SK-N-MC (cell line): ENCODE measurements around the gene NT5DC1.

Source experiments
- DNase-seq: peaks from one replicate; pipeline ENCODE4 v3.0.0-alpha.2; 2011; ENCODE audit warnings: low read depth, low spot score
- H3K27ac ChIP-seq: fragments of 200-600 bp; sonication (generic); 2 replicates; pipeline ENCODE4 v1.5.1; 2016; ENCODE audit warnings: mixed run types
- H3K36me3 ChIP-seq: fragments of 200-600 bp; sonication (generic); 2 replicates; pipeline ENCODE4 v1.6.1; 2017; ENCODE audit warnings: antibody characterized with exemption, low read length, mixed read lengths; ENCODE audit not compliant: insufficient read depth
- H3K4me3 ChIP-seq: fragments of 200-600 bp; sonication (generic); 2 replicates; pipeline ENCODE4 v1.5.1; 2016
- H3K9ac ChIP-seq: fragments of 200-600 bp; sonication (generic); 2 replicates; pipeline ENCODE4 v1.8.0; 2017; ENCODE audit warnings: mixed run types, mixed read lengths; ENCODE audit not compliant: insufficient read length
- H3K9me3 ChIP-seq: fragments of 200-600 bp; sonication (generic); 2 replicates; pipeline ENCODE4 v1.6.1; 2017; ENCODE audit warnings: low read depth, mild to moderate bottlenecking, antibody characterized with exemption, low read length, moderate library complexity, mixed read lengths
- EZH2 ChIP-seq: fragments of 200-600 bp; sonication (generic); IDR thresholded peaks from one replicate; pipeline ENCODE4 v1.6.1; 2017; ENCODE audit warnings: antibody characterized with exemption
- FOXP2 ChIP-seq: optimal IDR thresholded peaks from 2 replicates; pipeline ENCODE3; 2011; ENCODE audit warnings: mild to moderate bottlenecking, moderate library complexity; ENCODE audit not compliant: insufficient read depth; ENCODE audit errors: extremely low read length, control extremely low read depth
- POLR2AphosphoS5 ChIP-seq: IDR thresholded peaks from 2 replicates; pipeline ENCODE4 v1.6.1; 2012; ENCODE audit warnings: mild to moderate bottlenecking, low read depth, low read length, borderline replicate concordance

NT5DC1 gene

DNA sequence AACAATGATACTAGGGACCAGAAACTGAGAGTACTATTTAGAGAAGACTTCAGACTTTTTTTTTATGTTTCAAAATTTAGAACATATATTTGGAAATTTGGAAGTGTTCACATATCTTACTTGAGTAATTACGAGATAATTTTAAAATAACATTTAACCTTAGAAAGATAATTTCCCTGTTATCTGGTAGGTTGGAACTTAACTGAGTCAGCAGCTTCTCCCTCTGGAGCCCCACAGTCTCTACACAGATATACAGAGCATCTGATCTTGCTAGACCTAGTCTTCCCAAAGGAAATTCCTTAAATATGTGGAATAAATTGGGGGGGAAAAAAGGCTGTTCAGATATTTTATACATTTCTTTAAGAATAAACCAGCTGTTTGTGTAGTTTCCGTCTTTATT, 104.6 kb downstream of the NT5DC1 start:
- peak overlapping the region; percentile 56; the same call in 1 of the 2 replicates for H3K27ac ChIP-seq
- no peak for TF ChIP-seq FOXP2
- no peak for TF ChIP-seq POLR2AphosphoS5
- no peak for TF ChIP-seq EZH2
- no peaks in the 10 kb centered on the region for H3K9me3 ChIP-seq
- H3K9ac ChIP-seq: no peak overlapping the region
- H3K36me3 ChIP-seq: no peaks in the 10 kb centered on the region
- no peak overlapping the region for H3K4me3 ChIP-seq
- DNase-seq: no peak

DNA sequence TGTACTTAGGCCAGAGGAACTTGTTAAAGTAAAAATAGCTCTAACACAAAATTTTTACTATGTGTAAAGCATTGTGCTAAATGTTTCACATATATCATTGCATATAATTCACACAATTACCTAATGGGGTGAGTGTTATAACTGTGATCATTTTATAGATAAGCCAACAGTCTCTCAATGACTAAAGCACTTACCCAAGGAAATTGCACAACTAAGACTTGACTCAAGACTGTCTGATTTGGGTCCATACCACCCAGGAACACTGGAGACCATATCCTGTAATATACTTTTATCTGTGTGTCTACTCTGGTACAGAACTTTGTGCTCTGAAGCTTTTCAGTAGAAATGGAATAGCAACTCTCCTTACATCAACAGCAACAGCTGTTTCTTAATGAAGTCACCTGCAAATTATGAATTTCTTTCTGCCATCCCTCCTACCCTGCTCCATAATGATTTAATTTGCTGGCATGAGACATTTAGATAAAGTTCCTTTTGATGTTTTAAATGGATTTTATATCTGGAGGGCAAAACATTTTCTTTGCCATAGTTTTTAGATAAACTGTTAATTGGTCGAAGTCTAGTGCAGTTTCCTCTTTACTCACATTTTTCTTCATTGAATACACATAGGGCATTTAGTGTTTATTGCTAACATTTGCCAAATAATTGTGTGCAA, 105.7 kb downstream of the NT5DC1 start:
- TF ChIP-seq FOXP2 (no peak), POLR2AphosphoS5 (no peak), EZH2 (no peak)
- Histone ChIP-seq H3K4me3 (no peak overlapping the region), H3K36me3 (no peaks in the 10 kb centered on the region), H3K27ac (peak overlapping the region; percentile 56; the same call in 1 of the 2 replicates), H3K9ac (no peak overlapping the region), H3K9me3 (no peaks in the 10 kb centered on the region)
- no peak for DNase-seq

DNA sequence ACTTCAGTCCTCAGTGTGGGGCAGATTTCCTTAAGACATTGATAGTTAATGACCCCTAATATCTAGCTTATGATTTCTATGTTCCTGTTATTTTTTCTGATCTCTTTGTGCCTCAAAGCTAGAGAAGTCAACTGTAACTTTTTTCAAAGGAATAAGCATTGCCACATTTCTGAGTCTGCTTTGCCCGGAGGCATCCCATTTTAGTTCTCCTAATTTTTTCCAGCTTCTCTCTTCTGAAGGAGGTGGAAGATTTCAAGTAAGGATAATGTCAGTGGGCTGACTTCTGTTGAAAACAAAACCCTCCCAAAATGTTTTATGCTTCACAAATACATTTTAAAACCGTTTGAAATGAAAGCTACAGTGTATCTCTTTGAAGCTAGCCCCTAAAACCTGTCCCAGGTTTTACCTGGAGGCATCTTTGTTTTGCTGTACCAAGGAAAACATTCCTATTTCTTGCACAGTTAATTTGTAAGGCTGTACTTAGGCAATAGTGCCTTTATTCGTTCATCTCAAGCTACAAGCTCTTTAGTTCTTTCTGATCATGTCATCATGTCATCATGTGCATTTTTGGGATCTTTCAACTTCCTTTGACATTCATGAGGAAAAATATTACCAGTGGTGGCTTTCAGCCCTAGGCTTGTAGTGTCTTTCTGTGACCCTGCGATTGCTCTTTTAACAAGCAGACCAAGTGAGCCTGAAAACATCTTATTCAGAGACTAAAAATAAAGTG, 107.6 kb downstream of the NT5DC1 start:
- peak overlapping the region; percentile 38 for H3K4me3 ChIP-seq
- H3K9ac ChIP-seq: no peak overlapping the region
- no peaks in the 10 kb centered on the region for H3K9me3 ChIP-seq
- no peaks in the 10 kb centered on the region for H3K36me3 ChIP-seq
- DNase-seq: peak; percentile 80
- peak overlapping the region; percentile 56 for H3K27ac ChIP-seq
- TF ChIP-seq FOXP2 (no peak), EZH2 (no peak), POLR2AphosphoS5 (no peak)

DNA sequence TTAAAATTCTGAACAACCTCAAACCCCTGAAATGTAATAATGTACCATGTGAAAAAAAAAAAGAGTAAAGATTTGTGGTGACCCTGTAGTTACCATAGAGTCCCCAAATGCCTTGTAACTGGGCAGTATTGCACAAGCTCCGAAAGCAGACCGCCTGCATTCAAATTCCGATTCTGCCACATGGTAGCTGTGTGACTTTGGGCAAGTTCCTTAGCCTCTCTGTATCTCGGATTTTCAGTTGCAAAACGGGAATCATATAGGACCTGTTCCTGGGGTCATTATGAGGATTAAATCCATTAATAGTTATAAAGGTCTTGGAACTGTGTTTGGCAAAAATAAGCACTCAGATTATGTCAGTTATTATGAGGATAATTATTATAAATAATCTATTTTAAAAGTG, 109.7 kb downstream of the NT5DC1 start:
- Histone ChIP-seq H3K36me3 (no peaks in the 10 kb centered on the region), H3K27ac (no peak overlapping the region), H3K4me3 (no peak overlapping the region), H3K9ac (no peak overlapping the region), H3K9me3 (no peaks in the 10 kb centered on the region)
- no peak for DNase-seq
- TF ChIP-seq FOXP2: no peak
- no peak for TF ChIP-seq EZH2
- no peak for TF ChIP-seq POLR2AphosphoS5

DNA sequence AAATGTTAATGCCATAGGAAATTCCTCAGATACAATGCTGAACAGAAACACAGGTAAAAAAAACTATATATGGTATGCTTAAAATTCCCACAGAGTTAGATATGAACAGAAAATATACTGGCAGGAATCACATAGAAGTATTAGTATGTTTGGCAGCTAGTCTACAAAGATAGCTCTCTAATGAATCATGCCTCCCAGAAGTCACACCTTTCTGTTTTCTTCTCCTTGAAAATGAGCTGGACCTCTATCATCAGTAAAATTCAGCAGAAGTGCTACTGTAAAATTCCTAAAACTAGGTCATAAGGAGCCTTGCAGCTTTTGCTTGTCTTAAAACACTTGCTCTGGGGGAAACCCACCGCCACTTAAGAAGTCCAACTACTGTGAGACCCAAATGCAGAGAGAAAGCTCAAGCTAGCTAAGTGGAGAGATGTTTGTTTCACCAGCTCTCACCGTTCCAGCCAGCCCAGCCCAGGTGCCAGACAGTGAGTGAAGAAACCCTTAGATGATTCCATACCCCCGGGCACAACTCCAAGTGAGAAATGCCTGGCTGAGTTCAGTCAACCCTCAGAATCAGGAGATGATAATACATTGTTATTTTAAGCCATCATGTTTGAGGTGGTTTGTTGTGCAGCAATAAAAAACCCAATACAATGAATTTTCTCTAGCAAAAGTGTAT, 110.2 kb downstream of the NT5DC1 start:
- H3K4me3 ChIP-seq: no peak overlapping the region
- no peak overlapping the region for H3K9ac ChIP-seq
- H3K27ac ChIP-seq: no peak overlapping the region
- DNase-seq: no peak
- no peaks in the 10 kb centered on the region for H3K9me3 ChIP-seq
- TF ChIP-seq POLR2AphosphoS5 (no peak), EZH2 (no peak), FOXP2 (no peak)
- no peaks in the 10 kb centered on the region for H3K36me3 ChIP-seq

DNA sequence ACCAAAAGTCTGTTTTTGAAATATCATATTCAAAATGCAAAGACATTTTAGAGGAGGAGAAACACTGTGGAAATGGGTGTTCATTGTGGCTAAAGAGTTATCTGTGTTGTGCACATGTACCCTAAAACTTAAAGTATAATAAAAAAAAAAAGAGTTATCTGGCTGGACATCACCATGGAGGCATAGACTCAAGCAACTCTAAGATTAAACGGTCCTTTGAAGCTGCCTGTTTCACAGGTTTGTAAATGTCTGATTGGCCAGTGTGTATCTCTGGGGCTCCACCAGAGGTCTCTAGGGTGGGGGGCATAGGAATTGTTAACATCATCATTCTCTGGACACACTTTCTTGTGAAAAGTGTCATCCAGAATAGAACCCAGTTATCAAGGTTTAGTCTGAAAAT, 114.0 kb downstream of the NT5DC1 start:
- H3K9ac ChIP-seq: no peak overlapping the region
- H3K36me3 ChIP-seq: no peaks in the 10 kb centered on the region
- TF ChIP-seq FOXP2 (no peak), POLR2AphosphoS5 (no peak), EZH2 (no peak)
- H3K9me3 ChIP-seq: no peaks in the 10 kb centered on the region
- no peak for DNase-seq
- H3K4me3 ChIP-seq: no peak overlapping the region
- no peak overlapping the region for H3K27ac ChIP-seq

DNA sequence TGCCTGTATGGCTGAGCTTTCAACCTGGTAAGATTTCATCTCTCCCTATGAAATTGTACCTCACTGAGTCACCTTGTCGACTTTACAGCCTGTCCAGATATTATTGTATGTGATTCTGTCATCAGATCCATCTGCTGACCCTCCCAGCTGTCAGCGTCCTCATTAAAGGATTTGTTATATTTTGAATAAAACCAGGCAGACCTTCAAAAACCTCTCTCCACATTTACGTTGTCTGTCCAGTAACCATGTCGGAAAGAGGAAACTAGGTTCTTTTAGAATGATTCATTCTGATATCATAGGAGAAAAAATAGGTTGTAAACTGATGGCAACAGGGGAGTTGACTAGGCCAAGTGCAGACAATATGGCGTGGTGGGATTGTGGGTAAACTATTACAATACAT, 114.8 kb downstream of the NT5DC1 start:
- no peaks in the 10 kb centered on the region for H3K9me3 ChIP-seq
- no peak overlapping the region for H3K4me3 ChIP-seq
- no peak overlapping the region for H3K9ac ChIP-seq
- no peaks in the 10 kb centered on the region for H3K36me3 ChIP-seq
- TF ChIP-seq POLR2AphosphoS5: no peak
- TF ChIP-seq FOXP2: no peak
- no peak for TF ChIP-seq EZH2
- H3K27ac ChIP-seq: no peak overlapping the region
- DNase-seq: no peak

DNA sequence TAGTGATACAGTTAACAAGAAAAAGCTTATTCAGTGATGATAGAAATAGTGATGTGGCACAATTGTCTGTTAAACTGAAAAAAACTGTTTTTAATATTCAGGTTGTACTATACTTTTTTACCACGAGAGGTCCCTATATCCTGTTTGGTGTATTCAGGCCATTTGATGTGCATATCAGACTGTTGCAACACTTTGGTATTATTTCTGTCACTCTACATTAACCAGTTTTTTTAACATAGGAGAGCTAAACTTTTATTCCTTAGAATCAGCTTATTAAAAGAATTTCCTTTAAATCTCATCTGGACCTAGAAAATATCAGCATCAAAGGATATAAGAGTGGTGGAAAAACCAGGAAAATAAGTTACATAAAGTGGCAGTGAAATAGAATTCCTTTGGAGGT, 116.4 kb downstream of the NT5DC1 start:
- DNase-seq: no peak
- no peaks in the 10 kb centered on the region for H3K36me3 ChIP-seq
- TF ChIP-seq EZH2: no peak
- no peak for TF ChIP-seq FOXP2
- no peak for TF ChIP-seq POLR2AphosphoS5
- peak overlapping the region; percentile 34; the same call in 1 of the 2 replicates for H3K27ac ChIP-seq
- no peak overlapping the region for H3K4me3 ChIP-seq
- no peak overlapping the region for H3K9ac ChIP-seq
- no peaks in the 10 kb centered on the region for H3K9me3 ChIP-seq
